SK-N-MC (cell line): ENCODE results near the gene GTPBP4.

Experiments used
- EZH2 ChIP-seq: fragments of 200-600 bp; sonication (generic); IDR thresholded peaks from one replicate; pipeline ENCODE4 v1.6.1; 2017; ENCODE audit warnings: antibody characterized with exemption
- POLR2AphosphoS5 ChIP-seq: IDR thresholded peaks from 2 replicates; pipeline ENCODE4 v1.6.1; 2012; ENCODE audit warnings: mild to moderate bottlenecking, low read depth, low read length, borderline replicate concordance

GRCh38 chr10:1033601-1034000 lies 45.4 kb downstream of the GTPBP4 start:
- no peak for TF ChIP-seq POLR2AphosphoS5
- TF ChIP-seq EZH2: no peak
